ENCODE measurements around the gene SYNJ2BP. TPM values are rescaled to one million over a fixed set of nuclear protein-coding genes. Genes with fewer than 3 reads are reported as not detected.

Gene SYNJ2BP, protein sequence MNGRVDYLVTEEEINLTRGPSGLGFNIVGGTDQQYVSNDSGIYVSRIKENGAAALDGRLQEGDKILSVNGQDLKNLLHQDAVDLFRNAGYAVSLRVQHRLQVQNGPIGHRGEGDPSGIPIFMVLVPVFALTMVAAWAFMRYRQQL
- total RNA-seq (2016; rRNA removed; fragmentation: Illumina TruSeq; extraction: Trizol) (28.6 and 43.9 TPM in 2 replicates), polyA plus RNA-seq (2011; rRNA removed) (17.0 and 18.1 TPM in 2 replicates), polyA minus RNA-seq (2011; rRNA and poly(A)+ RNA removed; ENCODE audit: low replicate concordance) (5.4 and 9.4 TPM in 2 replicates), Bru-seq, nascent RNA (percentile 87 among the genes with signal in this experiment), BruChase-seq, experiment 1, labeled RNA remaining after a 6-hour chase (percentile 98 among the genes with signal in this experiment), BruChase-seq, experiment 2, labeled RNA remaining after a 2-hour chase (percentile 96 among the genes with signal in this experiment)
- 2.5 and 4.3 TPM in 2 replicates for total RNA-seq (2016; cell fraction: cytosol; rRNA removed; fragmentation: Illumina TruSeq; extraction: Trizol; ENCODE audit: low read depth)
- total RNA-seq (2016; cell fraction: insoluble cytoplasmic fraction; rRNA removed; fragmentation: Illumina TruSeq; extraction: Trizol): 27.8 and 46.0 TPM in 2 replicates
- 9.0 and 9.8 TPM in 2 replicates for total RNA-seq (2016; cell fraction: membrane; rRNA removed; fragmentation: Illumina TruSeq; extraction: Trizol)
- 13.8 and 15.9 TPM in 2 replicates for total RNA-seq (2016; cell fraction: nucleus; rRNA removed; fragmentation: Illumina TruSeq; extraction: Trizol)
- 6.8 and 10.7 TPM in 2 replicates for polyA plus RNA-seq (2011; cell fraction: cytosol; rRNA removed)
- polyA plus RNA-seq (2011; cell fraction: nucleus; rRNA removed): 4.1 and 7.5 TPM in 2 replicates
- 10.7 and 11.6 TPM in 2 replicates for polyA plus RNA-seq (2012)
- 3.7 TPM in 2 replicates for polyA plus RNA-seq (2016; cell fraction: cytosol; fragmentation: Illumina TruSeq; extraction: Trizol; ENCODE audit: low read depth)
- polyA plus RNA-seq (2016; cell fraction: insoluble cytoplasmic fraction; fragmentation: Illumina TruSeq; extraction: Trizol; ENCODE audit: low read depth): 21.9 and 26.4 TPM in 2 replicates
- polyA plus RNA-seq (2016; cell fraction: membrane; fragmentation: Illumina TruSeq; extraction: Trizol; ENCODE audit: low read depth): 3.8 and 6.2 TPM in 2 replicates
- 17.4 and 17.6 TPM in 2 replicates for polyA plus RNA-seq (2016; cell fraction: nucleus; fragmentation: Illumina TruSeq; extraction: Trizol; ENCODE audit: insufficient read depth, low read depth)
- polyA minus RNA-seq (2011; cell fraction: cytosol; rRNA and poly(A)+ RNA removed): 6.5 and 12.6 TPM in 2 replicates
- polyA minus RNA-seq (2011; cell fraction: nucleus; rRNA and poly(A)+ RNA removed): 10.3 and 14.4 TPM in 2 replicates
- long read RNA-seq, experiment 1, full-length matches to known transcripts: 17 of 26 reads
- long read RNA-seq, experiment 1, partial matches to known transcripts: 1 of 26 reads
- long read RNA-seq, experiment 1, other reads (novel, unspliced or antisense): 8 of 26 reads
- long read RNA-seq, experiment 2, full-length matches to known transcripts: 4 of 17 reads
- long read RNA-seq, experiment 2, partial matches to known transcripts: 1 of 17 reads
- long read RNA-seq, experiment 2, other reads (novel, unspliced or antisense): 12 of 17 reads

DNA sequence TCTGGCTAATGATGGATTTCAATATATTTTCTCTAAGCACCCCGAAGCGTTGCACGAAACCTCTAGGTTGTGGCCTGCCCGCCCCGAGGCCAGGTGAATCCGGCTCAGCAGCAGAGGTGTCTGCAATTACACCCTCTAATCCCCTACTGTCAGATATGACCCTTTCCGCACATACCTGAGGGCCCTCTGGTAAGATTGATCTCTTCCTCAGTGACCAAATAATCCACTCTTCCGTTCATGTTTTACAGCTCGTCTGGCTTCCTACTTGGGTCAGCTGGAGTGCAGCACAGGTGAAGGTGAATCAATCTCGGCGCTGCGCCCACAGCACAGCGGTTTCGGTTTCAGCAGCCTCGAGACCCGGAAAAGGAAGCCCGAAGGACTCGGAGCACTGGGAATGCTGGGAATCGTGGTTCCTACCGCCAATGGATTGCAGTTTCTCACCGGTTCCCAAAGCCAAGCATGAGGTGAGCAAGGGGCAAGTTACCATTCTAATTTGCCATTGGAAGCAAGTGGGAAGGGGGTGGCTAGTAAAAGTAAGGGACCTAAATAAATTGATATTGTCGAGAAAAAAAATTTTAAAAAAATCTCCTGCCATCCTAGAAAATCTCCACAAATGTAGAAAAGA lies at the start of gene SYNJ2BP:
Gene SYNJ2BP (minus strand): TSS at position 366 of the 625 bp plus-strand sequence. CDS start 127 bp downstream, at position 239.
- ATAC-seq: peak; percentile 99
- CTCF ChIA-PET (ENCODE audit: low intra/inter-chr PET ratio, low total read pairs): no interaction called here
- intact Hi-C loops (cut with micrococcal nuclease; ENCODE audit: unreplicated experiment): no loop called here
- TF ChIP-seq, protein P1, sequence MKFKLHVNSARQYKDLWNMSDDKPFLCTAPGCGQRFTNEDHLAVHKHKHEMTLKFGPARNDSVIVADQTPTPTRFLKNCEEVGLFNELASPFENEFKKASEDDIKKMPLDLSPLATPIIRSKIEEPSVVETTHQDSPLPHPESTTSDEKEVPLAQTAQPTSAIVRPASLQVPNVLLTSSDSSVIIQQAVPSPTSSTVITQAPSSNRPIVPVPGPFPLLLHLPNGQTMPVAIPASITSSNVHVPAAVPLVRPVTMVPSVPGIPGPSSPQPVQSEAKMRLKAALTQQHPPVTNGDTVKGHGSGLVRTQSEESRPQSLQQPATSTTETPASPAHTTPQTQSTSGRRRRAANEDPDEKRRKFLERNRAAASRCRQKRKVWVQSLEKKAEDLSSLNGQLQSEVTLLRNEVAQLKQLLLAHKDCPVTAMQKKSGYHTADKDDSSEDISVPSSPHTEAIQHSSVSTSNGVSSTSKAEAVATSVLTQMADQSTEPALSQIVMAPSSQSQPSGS (CRISPR knock-in tag; IDR thresholded peaks at IDR 0.05): peak; percentile 47; the same call in 1 of the 2 replicates
- TF ChIP-seq SIN3A (IDR thresholded peaks at IDR 0.05; ENCODE audit: borderline replicate concordance, low read depth, low read length) (peak; percentile 83; the same call in 1 of the 2 replicates), ZNF180 (CRISPR knock-in tag; IDR thresholded peaks at IDR 0.05; ENCODE audit: borderline replicate concordance, low read depth) (no peak), ZNF776 (CRISPR knock-in tag; IDR thresholded peaks at IDR 0.05) (no peak), HDAC2 (CRISPR knock-in tag; IDR thresholded peaks at IDR 0.05) (peak; percentile 31; the same call in 1 of the 2 replicates), NFIB (CRISPR knock-in tag; IDR thresholded peaks at IDR 0.05; ENCODE audit: borderline replicate concordance) (no peak), TAF1 (CRISPR knock-in tag; IDR thresholded peaks at IDR 0.05) (0 out of 2 replicates have a peak, but pooled peaks have one; percentile 43), XRCC5 (optimal IDR thresholded peaks at IDR 0.05; ENCODE audit: low read length) (peak; percentile 36), SRY (CRISPR knock-in tag; IDR thresholded peaks at IDR 0.05) (no peak)
- TF ChIP-seq, protein P2, sequence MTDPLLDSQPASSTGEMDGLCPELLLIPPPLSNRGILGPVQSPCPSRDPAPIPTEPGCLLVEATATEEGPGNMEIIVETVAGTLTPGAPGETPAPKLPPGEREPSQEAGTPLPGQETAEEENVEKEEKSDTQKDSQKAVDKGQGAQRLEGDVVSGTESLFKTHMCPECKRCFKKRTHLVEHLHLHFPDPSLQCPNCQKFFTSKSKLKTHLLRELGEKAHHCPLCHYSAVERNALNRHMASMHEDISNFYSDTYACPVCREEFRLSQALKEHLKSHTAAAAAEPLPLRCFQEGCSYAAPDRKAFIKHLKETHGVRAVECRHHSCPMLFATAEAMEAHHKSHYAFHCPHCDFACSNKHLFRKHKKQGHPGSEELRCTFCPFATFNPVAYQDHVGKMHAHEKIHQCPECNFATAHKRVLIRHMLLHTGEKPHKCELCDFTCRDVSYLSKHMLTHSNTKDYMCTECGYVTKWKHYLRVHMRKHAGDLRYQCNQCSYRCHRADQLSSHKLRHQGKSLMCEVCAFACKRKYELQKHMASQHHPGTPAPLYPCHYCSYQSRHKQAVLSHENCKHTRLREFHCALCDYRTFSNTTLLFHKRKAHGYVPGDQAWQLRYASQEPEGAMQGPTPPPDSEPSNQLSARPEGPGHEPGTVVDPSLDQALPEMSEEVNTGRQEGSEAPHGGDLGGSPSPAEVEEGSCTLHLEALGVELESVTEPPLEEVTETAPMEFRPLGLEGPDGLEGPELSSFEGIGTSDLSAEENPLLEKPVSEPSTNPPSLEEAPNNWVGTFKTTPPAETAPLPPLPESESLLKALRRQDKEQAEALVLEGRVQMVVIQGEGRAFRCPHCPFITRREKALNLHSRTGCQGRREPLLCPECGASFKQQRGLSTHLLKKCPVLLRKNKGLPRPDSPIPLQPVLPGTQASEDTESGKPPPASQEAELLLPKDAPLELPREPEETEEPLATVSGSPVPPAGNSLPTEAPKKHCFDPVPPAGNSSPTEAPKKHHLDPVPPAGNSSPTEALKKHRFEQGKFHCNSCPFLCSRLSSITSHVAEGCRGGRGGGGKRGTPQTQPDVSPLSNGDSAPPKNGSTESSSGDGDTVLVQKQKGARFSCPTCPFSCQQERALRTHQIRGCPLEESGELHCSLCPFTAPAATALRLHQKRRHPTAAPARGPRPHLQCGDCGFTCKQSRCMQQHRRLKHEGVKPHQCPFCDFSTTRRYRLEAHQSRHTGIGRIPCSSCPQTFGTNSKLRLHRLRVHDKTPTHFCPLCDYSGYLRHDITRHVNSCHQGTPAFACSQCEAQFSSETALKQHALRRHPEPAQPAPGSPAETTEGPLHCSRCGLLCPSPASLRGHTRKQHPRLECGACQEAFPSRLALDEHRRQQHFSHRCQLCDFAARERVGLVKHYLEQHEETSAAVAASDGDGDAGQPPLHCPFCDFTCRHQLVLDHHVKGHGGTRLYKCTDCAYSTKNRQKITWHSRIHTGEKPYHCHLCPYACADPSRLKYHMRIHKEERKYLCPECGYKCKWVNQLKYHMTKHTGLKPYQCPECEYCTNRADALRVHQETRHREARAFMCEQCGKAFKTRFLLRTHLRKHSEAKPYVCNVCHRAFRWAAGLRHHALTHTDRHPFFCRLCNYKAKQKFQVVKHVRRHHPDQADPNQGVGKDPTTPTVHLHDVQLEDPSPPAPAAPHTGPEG (CRISPR knock-in tag; IDR thresholded peaks at IDR 0.05): 0 out of 2 replicates have a peak, but pooled peaks have one; percentile 31

More for the DNA sequence above, at the start of gene SYNJ2BP:
- peaks cover 21% of the 10 kb centered on the region for H3K79me2 ChIP-seq (ENCODE audit: insufficient read depth, low read length)
- under 1% methylated on average over 19 of the region's 22 CpGs for WGBS (ENCODE audit: low lambda C conversion rate)
- H3K4me3 ChIP-seq (replicated peaks in 1 of 3; ENCODE audit: insufficient read depth in 1 of 3, low read depth in 2 of 3, low read length in 3 of 3): peak within 1 kb of the TSS; percentile 79 to 83 (median 81)
- POLR2A ChIA-PET: no interaction called here
- no peaks in the 10 kb centered on the region for H3K9me3 ChIP-seq (ENCODE audit: low read length)
- no peaks in the 10 kb centered on the region; a peak in 1 of 5 replicates for H3K27me3 ChIP-seq (ENCODE audit: control insufficient read depth in 1 of 2, insufficient read depth in 2 of 2, low read length in 2 of 2)
- H3K36me3 ChIP-seq (replicated peaks in 1 of 2; ENCODE audit: control insufficient read depth in 1 of 2, insufficient read depth in 2 of 2, low read length in 2 of 2): 0 out of 5 replicates have a peak, but pooled peaks cover 0 to 7% of the 10 kb centered on the region in 2 experiments
- H3K27ac ChIP-seq (ENCODE audit: extremely low read length, insufficient read depth, low read length): peak within 1 kb of the TSS; percentile 71
- H4K20me1 ChIP-seq (ENCODE audit: insufficient read depth, low read length): no peaks in the 10 kb centered on the region
- BruUV-seq (replicated peaks): no TSS peak
- peak within 1 kb of the TSS; percentile 92 for H2AFZ ChIP-seq (ENCODE audit: low read length)
- in situ Hi-C loops (cut with HindIII; ENCODE audit: extremely low pct_ligation_motif_present, low pct_unique_long_range_greater_than_20kb): no loop called here
- peak; percentile 78 for FAIRE-seq
- peaks cover 37% of the 10 kb centered on the region for H3K4me1 ChIP-seq (ENCODE audit: insufficient read depth, low read length)
- H3K4me2 ChIP-seq (ENCODE audit: low read depth, low read length): peak within 1 kb of the TSS; percentile 81
- DNase-seq (ENCODE audit: low spot score): peak; percentile 76
- peak within 1 kb of the TSS; percentile 78 for H3K9ac ChIP-seq (ENCODE audit: insufficient read depth, low read depth, low read length)

Measured in HepG2 (cell line).